ENCODE measurements around the gene SKAP2.

The SKAP2 gene

GRCh38 chr7:26863518-26864308 lies 677 bp downstream of the SKAP2 start:
- TF ChIP-seq ZNF274 (IDR thresholded peaks at IDR 0.05; ENCODE audit: low read depth, low read length) = no peak
- no peak for TF ChIP-seq YY1 (IDR thresholded peaks at IDR 0.05; ENCODE audit: insufficient read depth, insufficient read length)
- no peak for TF ChIP-seq SUZ12 (IDR thresholded peaks at IDR 0.05; ENCODE audit: extremely low read depth, insufficient read depth, insufficient read length)
- peak overlapping the region; percentile 59 for H3K4me3 ChIP-seq (ENCODE audit: insufficient read length, low read depth)
- no peaks in the 10 kb centered on the region for H3K36me3 ChIP-seq (ENCODE audit: insufficient read depth, insufficient read length, low read length)
- H3K4me1 ChIP-seq (ENCODE audit: insufficient read depth, insufficient read length) = no peaks in the 10 kb centered on the region
- H3K27me3 ChIP-seq (ENCODE audit: insufficient read depth, insufficient read length) = peaks cover 54% of the 10 kb centered on the region
- H3K9ac ChIP-seq (ENCODE audit: insufficient read length, low read depth) = peak overlapping the region; percentile 54
- peak; percentile 15 for DNase-seq (ENCODE audit: low read depth, low spot score)
- no peaks in the 10 kb centered on the region for H3K9me3 ChIP-seq (ENCODE audit: insufficient read depth, low read length)

- peaks cover 63% of the 10 kb centered on the region for H3K27me3 ChIP-seq (ENCODE audit: insufficient read depth, insufficient read length)
- DNase-seq (ENCODE audit: low read depth, low spot score) = no peak
- H3K9me3 ChIP-seq (ENCODE audit: insufficient read depth, low read length) = no peaks in the 10 kb centered on the region
- no peak overlapping the region for H3K4me3 ChIP-seq (ENCODE audit: insufficient read length, low read depth)
- H3K9ac ChIP-seq (ENCODE audit: insufficient read length, low read depth) = no peak overlapping the region
- H3K4me1 ChIP-seq (ENCODE audit: insufficient read depth, insufficient read length) = no peaks in the 10 kb centered on the region
- H3K36me3 ChIP-seq (ENCODE audit: insufficient read depth, insufficient read length, low read length) = no peaks in the 10 kb centered on the region
- TF ChIP-seq YY1 (IDR thresholded peaks at IDR 0.05; ENCODE audit: insufficient read depth, insufficient read length) = no peak
- TF ChIP-seq ZNF274 (IDR thresholded peaks at IDR 0.05; ENCODE audit: low read depth, low read length) = no peak
- no peak for TF ChIP-seq SUZ12 (IDR thresholded peaks at IDR 0.05; ENCODE audit: extremely low read depth, insufficient read depth, insufficient read length)
Observed at GRCh38 chr7:26862834-26863233, 1.6 kb downstream of the SKAP2 start.

- peaks cover 81% of the 10 kb centered on the region for H3K27me3 ChIP-seq (ENCODE audit: insufficient read depth, insufficient read length)
- no peaks in the 10 kb centered on the region for H3K36me3 ChIP-seq (ENCODE audit: insufficient read depth, insufficient read length, low read length)
- no peaks in the 10 kb centered on the region for H3K9me3 ChIP-seq (ENCODE audit: insufficient read depth, low read length)
- TF ChIP-seq SUZ12 (IDR thresholded peaks at IDR 0.05; ENCODE audit: extremely low read depth, insufficient read depth, insufficient read length) = no peak
- TF ChIP-seq ZNF274 (IDR thresholded peaks at IDR 0.05; ENCODE audit: low read depth, low read length) = no peak
- no peak for TF ChIP-seq YY1 (IDR thresholded peaks at IDR 0.05; ENCODE audit: insufficient read depth, insufficient read length)
- DNase-seq (ENCODE audit: low read depth, low spot score) = no peak
- H3K4me3 ChIP-seq (ENCODE audit: insufficient read length, low read depth) = no peak overlapping the region
- no peak overlapping the region for H3K9ac ChIP-seq (ENCODE audit: insufficient read length, low read depth)
- no peaks in the 10 kb centered on the region for H3K4me1 ChIP-seq (ENCODE audit: insufficient read depth, insufficient read length)
Observed at GRCh38 chr7:26861050-26861449, 3.3 kb downstream of the SKAP2 start.

- H3K4me1 ChIP-seq (ENCODE audit: insufficient read depth, insufficient read length) = no peaks in the 10 kb centered on the region
- H3K9me3 ChIP-seq (ENCODE audit: insufficient read depth, low read length) = no peaks in the 10 kb centered on the region
- no peak overlapping the region for H3K4me3 ChIP-seq (ENCODE audit: insufficient read length, low read depth)
- TF ChIP-seq YY1 (IDR thresholded peaks at IDR 0.05; ENCODE audit: insufficient read depth, insufficient read length) = no peak
- TF ChIP-seq ZNF274 (IDR thresholded peaks at IDR 0.05; ENCODE audit: low read depth, low read length) = no peak
- TF ChIP-seq SUZ12 (IDR thresholded peaks at IDR 0.05; ENCODE audit: extremely low read depth, insufficient read depth, insufficient read length) = no peak
- H3K36me3 ChIP-seq (ENCODE audit: insufficient read depth, insufficient read length, low read length) = no peaks in the 10 kb centered on the region
- DNase-seq (ENCODE audit: low read depth, low spot score) = no peak
- peaks cover 84% of the 10 kb centered on the region for H3K27me3 ChIP-seq (ENCODE audit: insufficient read depth, insufficient read length)
- no peak overlapping the region for H3K9ac ChIP-seq (ENCODE audit: insufficient read length, low read depth)
Observed at GRCh38 chr7:26860361-26860760, 4.0 kb downstream of the SKAP2 start.

- H3K9ac ChIP-seq (ENCODE audit: insufficient read length, low read depth) = no peak overlapping the region
- H3K4me1 ChIP-seq (ENCODE audit: insufficient read depth, insufficient read length) = no peaks in the 10 kb centered on the region
- no peaks in the 10 kb centered on the region for H3K9me3 ChIP-seq (ENCODE audit: insufficient read depth, low read length)
- H3K27me3 ChIP-seq (ENCODE audit: insufficient read depth, insufficient read length) = peaks cover 90% of the 10 kb centered on the region
- H3K36me3 ChIP-seq (ENCODE audit: insufficient read depth, insufficient read length, low read length) = no peaks in the 10 kb centered on the region
- H3K4me3 ChIP-seq (ENCODE audit: insufficient read length, low read depth) = no peak overlapping the region
- DNase-seq (ENCODE audit: low read depth, low spot score) = no peak
- no peak for TF ChIP-seq SUZ12 (IDR thresholded peaks at IDR 0.05; ENCODE audit: extremely low read depth, insufficient read depth, insufficient read length)
- no peak for TF ChIP-seq ZNF274 (IDR thresholded peaks at IDR 0.05; ENCODE audit: low read depth, low read length)
- no peak for TF ChIP-seq YY1 (IDR thresholded peaks at IDR 0.05; ENCODE audit: insufficient read depth, insufficient read length)
Observed at GRCh38 chr7:26859720-26860119, 4.7 kb downstream of the SKAP2 start.

GRCh38 chr7:26858735-26859134 lies 5.7 kb downstream of the SKAP2 start:
- no peaks in the 10 kb centered on the region for H3K4me1 ChIP-seq (ENCODE audit: insufficient read depth, insufficient read length)
- H3K4me3 ChIP-seq (ENCODE audit: insufficient read length, low read depth) = no peak overlapping the region
- no peak for DNase-seq (ENCODE audit: low read depth, low spot score)
- no peaks in the 10 kb centered on the region for H3K9me3 ChIP-seq (ENCODE audit: insufficient read depth, low read length)
- H3K9ac ChIP-seq (ENCODE audit: insufficient read length, low read depth) = no peak overlapping the region
- TF ChIP-seq YY1 (IDR thresholded peaks at IDR 0.05; ENCODE audit: insufficient read depth, insufficient read length) = no peak
- no peak for TF ChIP-seq SUZ12 (IDR thresholded peaks at IDR 0.05; ENCODE audit: extremely low read depth, insufficient read depth, insufficient read length)
- TF ChIP-seq ZNF274 (IDR thresholded peaks at IDR 0.05; ENCODE audit: low read depth, low read length) = no peak
- peaks cover 94% of the 10 kb centered on the region for H3K27me3 ChIP-seq (ENCODE audit: insufficient read depth, insufficient read length)
- no peaks in the 10 kb centered on the region for H3K36me3 ChIP-seq (ENCODE audit: insufficient read depth, insufficient read length, low read length)

GRCh38 chr7:26858241-26858715 lies 6.1 kb downstream of the SKAP2 start:
- no peak for DNase-seq (ENCODE audit: low read depth, low spot score)
- peaks cover 89% of the 10 kb centered on the region for H3K27me3 ChIP-seq (ENCODE audit: insufficient read depth, insufficient read length)
- peak; percentile 29 for TF ChIP-seq SUZ12 (IDR thresholded peaks at IDR 0.05; ENCODE audit: extremely low read depth, insufficient read depth, insufficient read length)
- TF ChIP-seq YY1 (IDR thresholded peaks at IDR 0.05; ENCODE audit: insufficient read depth, insufficient read length) = no peak
- no peak for TF ChIP-seq ZNF274 (IDR thresholded peaks at IDR 0.05; ENCODE audit: low read depth, low read length)
- no peaks in the 10 kb centered on the region for H3K36me3 ChIP-seq (ENCODE audit: insufficient read depth, insufficient read length, low read length)
- H3K4me3 ChIP-seq (ENCODE audit: insufficient read length, low read depth) = no peak overlapping the region
- no peaks in the 10 kb centered on the region for H3K4me1 ChIP-seq (ENCODE audit: insufficient read depth, insufficient read length)
- no peak overlapping the region for H3K9ac ChIP-seq (ENCODE audit: insufficient read length, low read depth)
- H3K9me3 ChIP-seq (ENCODE audit: insufficient read depth, low read length) = no peaks in the 10 kb centered on the region

Data from NT2/D1 (cell line).